Activated naive CD4-positive, alpha-beta T cell (primary cell): ENCODE measurements around the gene TMEM129.

Experiments
- DNase-seq, 4 experiments: peaks; one replicate each; lab custom pipeline; 2025; lab: John Stamatoyannopoulos, UW

TMEM129 gene

DNA sequence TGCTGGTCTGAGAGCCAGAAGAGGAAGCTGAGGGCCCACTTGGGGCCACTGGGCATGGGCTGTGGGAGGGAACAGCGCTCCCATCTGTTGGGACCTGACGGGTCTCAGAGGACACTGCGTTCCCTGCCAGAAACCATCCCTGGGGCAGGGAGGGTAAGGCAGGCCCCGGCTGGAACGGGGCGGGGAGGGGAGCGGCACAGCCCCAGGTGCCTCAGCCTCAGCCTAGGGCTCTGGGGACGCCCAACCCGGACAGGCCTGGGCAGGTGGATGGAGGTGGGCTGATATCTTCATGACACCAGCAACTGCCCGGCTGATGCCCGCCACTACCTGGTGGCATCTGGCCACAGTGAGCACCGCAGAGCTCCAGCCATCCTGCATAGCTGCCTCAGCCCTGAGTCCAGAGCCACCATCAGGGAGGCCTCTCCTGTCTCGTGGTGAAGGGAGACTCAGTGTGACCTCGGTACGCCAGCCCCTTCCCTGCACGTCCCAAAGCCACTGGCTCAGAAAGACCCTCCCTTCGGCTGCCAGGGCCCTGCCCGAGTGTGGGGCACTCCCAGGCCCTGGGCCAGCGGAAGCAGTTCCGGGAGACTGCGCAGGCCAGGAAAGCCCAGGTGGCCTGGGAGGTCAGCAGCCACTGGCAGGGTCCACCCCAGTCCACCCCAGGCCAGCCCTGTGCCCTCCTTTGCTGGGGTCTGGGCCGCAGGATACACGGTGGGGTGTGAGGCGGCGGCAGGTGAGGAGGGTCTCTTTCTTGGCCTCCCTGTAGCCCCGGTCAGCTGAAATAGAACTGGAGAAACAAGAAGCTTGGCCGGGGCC, 37.4 kb upstream of the TMEM129 start:
- DNase-seq, result no peak

DNA sequence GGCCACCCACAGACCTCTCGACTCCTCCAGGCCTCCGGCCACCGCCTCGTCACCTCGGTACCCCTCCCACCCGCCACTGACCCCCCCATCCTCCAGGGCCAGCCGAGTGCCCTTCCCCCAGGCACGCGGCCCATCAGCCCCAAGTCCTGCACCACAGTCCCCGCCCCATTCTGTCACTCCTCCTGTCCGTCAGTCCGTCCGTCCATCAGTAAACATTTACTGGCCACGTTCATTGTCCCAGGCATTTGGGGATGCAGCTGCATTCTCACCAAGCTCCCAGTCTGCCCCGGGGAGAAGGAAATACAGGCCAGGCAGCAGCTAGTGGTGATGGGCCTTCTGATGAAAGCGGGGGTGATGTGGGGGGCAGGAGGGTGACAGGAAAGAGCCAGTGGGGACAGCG, 36.7 kb upstream of the TMEM129 start:
- no peak for DNase-seq

DNA sequence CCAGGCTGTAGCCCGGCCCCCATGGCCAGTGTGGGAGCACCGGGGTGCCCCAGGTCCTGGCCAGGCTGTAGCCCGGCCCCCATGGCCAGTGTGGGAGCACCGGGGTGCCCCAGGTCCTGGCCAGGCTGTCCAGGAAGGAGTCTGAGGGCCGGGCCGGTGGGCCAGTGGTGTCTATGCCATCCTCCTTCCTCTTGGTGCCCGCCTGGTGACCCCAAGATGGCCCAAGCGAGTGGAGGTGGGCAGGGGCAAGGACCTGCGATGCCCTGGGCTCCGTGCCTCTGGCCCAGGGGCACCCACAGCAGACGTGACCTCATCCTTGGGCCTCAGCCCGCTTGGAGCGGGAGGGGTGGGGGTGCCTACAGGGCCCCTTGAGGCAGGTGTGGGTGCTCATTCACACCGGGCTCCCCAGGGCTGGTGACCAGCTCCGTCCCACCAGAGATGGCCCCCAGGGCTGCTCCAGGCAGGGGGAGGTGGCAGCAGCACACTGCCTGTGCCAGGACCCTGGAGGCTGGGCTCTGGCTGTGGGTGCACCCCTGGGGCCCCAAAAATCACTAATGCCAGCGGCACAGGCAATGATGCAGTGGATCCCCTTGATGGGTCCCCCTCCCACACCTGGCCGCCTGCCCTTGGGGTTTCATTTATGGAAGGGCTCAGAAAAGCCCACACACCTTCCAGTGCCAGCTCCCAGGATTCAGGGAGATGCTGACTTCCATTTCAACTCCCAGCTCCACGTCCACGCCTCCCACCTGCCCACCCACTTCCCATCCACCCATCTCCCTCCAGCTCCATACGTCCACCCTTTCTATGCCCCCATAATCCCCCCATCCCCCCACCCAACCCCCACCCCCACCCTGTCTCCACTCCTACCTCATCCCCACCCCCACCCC, 36.0 kb upstream of the TMEM129 start:
- no peak for DNase-seq

DNA sequence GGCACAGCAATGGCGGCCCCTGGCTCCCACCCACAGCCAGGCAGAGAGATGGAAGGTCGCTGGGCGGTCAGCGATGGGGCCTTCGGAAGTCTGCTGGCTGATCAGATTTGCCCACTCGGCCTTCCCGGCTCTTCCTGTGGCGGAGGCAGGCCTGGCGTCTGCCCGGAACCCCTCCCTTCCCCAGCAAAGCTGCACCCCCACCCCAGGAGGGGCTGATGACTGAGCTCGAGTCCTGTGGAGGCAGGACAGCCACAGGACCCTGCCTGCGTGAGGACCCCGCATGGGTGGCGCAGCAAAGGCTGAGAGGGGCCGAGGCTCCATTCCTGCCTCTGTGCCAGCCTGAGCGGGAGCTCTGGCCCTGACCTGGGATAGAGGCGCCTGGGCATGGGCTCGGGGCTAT, 35.0 kb upstream of the TMEM129 start:
- DNase-seq, result no peak

DNA sequence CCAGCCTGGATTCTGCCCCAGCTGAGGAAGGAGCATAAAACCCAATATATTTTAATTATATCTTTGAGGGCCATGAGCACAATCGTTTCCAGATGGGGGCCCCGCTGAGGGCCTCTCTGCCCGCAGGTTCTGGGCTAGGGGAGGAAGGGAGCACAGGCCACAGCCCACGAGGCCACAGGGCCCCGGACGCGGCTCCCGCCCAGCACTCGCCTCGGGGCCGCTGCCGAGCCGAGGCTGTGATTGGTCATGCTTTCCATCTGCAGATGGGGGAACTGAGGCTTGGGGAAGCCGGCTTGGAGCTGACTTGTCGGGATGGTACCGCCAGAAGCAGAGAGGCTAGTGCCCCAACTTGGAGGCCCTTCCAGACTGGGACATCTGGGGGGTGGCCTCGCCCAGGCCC, 34.2 kb upstream of the TMEM129 start:
- no peak for DNase-seq

DNA sequence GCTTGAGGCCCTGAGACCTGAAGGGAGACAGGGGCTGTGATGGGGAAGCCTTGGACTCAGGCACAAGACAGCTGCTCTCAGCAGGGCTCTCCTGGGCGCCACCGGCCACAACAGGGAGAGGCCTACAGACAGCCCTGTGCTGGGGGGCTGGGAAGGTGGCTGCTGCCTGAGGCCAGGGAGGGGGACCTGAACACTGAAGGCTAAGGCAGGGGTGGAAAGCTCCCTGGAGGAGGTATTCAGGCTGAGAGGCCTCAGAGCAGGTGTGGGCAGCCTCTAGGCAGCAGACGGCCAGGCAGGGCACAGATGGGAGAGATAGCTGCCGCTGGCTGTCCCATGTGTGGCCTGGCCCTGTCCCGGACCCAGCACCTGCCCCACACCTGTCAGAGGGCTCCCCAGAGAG, 33.2 kb upstream of the TMEM129 start:
- no peak for DNase-seq

DNA sequence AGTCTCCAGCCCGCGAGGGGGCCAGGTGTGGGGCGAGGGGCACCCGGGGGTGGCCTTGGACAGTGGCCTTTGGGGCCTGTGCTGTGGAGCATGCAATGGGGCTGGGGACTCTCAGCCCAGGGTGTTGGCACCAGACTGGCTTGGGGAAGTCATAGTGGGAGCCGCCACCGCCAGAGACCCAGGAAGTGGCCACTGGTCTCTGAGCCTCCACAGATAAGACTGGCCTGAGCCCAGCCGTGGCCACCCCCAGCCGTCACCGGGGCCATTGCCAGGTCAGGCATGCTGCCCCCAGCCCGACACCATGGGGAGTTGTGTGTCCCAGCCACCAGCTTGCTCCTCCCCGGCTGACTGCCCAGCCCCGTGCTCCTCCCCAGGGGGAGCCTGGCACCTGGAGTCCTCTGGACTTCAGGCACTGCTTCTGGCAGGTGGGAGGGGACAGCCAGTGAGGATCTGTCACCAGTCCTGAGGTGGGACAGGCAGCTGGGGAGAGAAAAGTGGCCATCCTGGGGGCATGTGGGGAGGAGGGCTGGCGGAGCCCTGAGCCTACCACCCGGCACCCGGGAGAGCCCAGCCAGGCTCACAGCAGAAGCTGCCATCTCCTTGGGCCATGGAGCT, 32.7 kb upstream of the TMEM129 start:
- DNase-seq, result no peak

DNA sequence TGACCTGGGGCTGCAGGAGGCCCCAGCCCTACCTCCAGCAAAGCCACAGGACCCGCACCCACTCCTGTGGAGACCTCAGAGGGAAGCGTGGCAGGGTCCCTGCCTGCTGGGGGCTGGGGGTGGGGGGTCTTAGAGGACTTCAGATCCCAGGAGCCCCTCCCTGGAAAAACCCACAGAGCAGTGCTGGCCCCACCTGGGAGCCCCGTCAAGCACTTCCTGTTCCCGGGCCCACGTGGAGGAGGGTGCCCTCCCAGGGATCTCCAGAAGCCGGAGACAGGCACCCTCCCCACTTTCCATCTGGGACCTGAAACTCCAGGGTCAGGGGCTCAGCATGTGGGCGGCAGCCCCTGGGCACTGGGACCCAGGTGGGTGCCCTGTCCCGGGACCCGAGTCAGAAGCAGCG, 32.2 kb upstream of the TMEM129 start:
- no peak for DNase-seq

DNA sequence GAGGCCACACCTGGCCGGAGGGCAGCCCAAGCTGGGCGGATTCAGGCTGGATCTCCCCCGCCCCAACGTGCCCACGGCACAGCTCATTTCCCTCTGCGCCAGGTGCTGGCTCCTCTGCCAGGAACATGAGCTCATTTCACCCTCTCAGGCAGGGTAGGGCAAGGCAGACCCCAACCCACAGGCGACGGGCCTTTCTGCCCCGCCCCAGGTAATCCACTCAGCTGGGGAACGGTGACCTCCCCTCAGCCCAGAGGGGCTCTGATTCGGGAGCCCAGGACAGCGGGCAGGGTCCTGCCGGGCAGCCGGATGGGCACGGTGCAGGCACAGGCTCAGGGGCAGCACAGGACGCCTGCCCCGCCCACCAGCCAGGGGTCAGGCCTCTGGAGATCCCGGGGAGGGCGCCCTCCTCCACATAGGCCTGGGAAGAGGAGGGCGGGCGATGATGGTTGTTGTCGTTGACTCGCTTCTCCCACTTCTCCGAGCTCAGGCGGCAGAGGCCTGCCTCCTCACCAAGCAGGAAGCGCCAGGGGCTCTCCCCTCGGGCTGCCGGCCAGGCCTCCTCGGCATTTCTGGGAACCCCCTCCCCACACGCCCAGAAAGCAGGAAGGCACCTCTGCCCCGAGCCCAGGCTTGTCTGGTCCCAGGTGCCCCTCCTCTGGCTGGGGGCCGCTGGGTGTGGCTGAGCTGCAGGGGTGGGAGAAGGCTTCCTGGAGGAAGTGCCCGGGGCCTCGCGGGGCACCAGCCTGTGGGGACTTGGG, 31.3 kb upstream of the TMEM129 start:
- no peak for DNase-seq

DNA sequence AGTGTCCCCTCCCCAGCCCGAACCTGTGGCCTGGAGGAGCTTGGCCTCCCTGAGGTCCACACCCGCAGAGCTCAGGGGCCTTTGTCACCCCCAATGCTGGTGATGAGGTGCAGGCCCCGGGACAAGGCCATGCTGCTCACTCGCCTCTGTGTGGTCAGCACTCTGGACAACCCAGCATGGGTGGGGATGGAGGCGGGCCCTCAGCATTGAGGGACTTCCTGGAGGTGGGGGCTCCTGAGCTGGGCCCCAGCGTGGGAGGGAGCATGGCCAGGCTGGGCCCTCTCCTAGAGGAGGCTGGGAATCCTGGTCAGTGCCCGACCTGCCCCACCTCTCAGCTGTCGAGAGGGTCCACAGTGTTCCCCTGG, 30.8 kb upstream of the TMEM129 start:
- DNase-seq, result no peak

DNA sequence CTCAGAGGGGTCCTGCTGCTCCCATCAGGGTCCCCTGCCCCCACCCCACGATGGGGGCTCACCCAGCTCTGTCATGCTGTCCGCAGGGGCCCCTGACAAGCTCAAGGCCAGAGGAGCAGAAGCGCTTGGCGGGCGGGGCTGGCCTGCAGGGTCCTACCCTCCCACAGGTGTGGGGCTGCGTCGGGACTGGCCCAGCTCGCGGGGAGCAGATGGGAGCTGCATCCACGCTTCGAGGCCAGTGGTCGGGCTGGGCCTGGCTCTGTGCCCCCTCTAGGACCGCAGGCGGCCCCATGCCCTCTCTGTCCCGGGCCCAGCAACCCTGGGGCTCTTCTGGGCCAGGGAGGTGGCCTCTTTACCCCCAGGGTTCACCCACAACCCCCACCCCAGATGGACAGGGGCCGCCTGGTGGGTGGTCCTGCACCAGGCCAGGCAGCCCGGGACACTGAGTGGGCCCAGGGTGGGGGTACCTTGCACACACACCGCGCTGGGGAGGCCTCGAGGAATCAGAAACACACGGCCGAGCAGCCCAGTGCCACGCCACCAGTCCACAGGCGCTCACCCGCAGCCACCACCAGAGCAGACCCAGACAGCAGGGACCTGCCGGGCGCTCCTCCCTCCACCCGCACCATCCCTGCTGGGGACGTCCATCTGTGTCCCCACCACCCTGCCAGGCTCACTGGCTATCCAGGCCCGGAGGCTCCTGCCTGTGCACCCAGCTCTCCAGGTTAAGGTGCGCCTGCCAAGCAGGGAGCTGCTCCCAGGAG, 30.2 kb upstream of the TMEM129 start:
- DNase-seq, result no peak

DNA sequence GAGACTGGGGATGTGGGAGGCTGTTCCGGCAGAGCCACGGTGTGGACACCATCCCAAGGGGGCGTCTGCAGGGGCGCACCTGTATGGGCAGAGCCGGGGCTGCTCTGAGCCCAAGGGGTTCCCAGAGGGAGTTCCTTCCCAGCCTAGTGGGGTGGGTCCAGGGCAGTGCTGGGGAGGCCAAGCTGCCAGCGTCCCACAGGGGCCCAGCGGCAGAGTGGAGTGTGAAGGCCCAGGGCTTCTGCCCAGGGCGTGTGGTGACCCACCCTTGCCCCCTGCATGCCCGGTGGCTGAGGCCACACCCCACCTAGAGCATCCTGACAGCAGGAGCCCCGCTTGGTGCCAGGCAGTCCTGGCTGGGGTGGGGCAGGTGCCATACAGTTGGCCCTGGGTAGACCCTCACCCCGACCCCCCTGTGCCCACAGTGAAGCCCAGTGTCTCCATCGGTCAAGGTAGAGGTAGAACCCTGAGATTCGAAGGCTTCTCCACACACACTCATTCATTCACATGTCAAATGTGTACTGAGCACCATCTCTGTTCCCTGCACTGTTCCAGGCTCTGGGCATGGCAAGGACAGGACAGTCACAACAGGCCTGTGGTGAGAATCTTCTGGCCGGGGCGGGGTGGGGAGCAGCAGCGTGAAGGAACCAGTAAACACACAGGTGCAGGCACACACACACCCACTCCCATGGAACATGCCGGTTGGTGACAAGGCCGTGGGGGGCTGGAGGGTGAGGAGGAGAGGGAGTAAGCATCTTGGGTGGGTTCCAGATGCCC, 29.4 kb upstream of the TMEM129 start:
- DNase-seq, result no peak

DNA sequence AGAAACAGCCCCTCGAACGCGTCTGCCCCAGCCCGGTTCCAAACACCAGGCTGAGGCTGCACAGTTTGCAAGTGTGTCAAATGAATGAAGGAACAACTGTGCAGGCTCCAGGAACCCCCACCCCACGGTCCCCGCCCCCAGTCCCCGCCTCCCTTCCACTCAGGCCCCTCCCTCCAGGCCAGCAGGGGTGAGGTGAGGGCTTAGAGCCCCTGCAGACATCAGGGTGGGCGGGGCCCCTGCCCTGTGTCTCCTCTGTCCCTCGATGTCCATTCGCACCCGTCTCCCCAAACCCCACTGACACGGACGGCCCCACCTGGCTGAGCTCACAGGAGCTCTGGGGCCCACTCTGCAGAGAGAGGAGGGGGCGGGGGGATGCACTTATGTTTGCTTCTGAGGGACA, 28.7 kb upstream of the TMEM129 start:
- no peak for DNase-seq

DNA sequence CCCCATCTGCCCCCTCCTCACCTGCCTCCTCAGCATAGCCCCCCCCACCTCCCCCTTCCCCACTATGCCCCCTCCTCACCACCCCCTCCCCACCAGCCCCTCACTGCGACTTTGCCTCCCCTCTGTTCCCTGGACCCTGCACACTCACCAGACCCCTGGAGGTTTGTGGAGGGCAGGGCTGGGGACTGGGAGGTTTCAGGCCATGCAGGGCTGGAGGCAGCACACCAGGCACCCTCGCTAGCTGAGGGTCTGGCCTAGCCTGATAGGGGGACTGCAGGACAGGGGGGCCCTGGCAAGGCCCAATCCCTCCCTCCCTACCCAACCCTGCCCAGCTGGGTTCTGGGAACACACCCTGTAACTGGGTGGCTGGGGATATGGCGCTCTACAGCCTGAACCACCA, 28.2 kb upstream of the TMEM129 start:
- no peak for DNase-seq

DNA sequence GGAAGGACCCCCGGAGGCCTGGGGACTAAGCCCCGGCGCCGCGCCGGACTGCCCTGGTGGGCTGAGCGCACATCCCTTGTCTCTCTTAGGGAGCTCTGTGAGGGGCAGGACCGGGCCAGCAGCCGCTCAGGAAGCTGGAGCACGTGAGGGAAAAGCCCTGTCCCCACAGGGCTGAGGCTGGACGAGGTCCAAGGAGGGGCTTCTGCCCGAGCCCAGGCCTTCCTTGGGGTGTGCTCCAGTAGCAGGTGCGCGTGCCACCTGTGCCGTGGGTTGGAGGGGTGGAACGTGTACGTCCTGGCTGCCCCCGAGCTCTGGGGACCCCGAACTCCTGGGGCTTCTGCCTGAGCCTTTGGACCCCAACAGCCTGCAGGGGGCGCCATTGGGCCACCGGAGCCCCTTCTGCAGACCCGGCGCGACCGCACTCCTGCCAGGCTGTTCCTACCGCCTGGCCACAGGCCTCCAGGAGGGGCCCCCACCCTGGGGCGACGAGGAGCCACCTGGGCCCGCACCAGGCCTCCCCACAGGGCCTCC, 27.4 kb upstream of the TMEM129 start:
- peak; percentile 57 to 76 (median 68) for DNase-seq

DNA sequence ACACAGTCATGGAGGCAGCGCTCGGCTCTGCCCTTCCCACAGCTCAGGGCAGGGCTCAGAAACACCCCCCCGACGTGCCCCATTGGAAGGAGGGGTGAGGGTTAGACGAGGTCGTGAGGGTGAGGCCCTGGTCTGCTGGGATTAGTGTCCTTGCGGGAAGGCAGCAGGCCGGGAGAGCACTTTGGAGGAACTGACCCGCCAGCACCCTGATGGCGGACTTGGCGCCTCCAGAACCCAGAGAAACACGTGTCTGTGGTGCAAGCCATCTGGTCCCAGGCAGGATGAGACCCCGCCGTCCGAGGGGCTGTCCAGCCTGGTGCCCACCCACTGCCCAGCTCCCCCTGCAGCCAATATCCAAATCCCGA, 26.5 kb upstream of the TMEM129 start:
- DNase-seq, result no peak

DNA sequence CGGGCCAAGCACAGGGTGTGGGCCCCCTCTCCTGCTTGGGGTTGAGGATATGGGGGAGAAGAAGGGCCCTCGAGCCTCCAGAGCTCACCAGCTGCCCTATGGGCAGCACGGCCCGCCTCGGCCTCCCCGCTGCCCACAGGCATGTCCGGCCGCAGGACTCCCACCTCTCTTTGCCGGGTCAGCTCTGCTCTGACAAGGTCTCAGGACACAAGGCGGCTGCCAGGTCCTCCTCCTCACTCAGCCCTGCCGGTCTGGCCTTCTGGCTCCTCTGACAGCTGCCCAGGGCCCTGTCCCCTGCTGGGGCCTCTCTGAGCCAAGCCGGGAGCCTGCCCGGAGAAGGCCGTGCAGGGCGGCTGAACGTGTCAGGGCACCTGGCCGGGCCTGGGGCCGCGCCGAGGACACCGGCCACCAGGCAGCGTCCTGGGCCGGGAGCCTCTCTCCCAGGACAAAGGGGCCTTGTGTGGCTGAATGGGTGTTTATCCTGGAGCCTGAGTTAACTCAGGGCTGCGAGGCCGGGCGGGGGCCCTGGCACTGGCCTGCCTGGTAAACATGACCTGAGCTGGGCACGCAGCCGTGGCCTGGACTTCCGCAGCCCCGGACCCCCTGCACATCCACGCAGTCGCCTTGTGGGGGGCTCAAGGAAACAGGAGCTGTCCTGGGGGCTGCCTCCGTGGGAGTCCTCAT, 25.9 kb upstream of the TMEM129 start:
- DNase-seq, result no peak

DNA sequence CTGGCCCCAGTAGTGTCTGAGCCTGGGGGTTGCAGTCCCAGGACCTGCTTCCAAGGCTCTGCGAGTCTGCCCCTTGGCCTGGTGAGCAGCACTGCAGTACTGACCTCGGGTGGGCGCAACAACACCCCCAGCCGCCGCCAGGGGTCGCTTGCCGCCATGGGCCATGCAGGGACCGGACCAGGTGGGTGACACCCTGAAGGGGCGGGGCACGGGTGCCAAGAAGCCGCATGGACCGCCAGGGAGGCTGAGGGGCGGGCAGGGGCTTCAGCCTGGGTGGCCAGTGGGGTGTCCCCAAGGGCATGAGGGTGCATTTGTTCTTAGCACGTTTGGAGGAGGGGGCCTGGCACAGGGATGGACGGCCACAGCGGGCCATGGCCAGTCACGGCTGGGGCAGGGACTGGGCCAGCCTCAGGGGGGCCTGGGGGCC, 25.2 kb upstream of the TMEM129 start:
- peak; percentile 39 to 73 (median 65) for DNase-seq

DNA sequence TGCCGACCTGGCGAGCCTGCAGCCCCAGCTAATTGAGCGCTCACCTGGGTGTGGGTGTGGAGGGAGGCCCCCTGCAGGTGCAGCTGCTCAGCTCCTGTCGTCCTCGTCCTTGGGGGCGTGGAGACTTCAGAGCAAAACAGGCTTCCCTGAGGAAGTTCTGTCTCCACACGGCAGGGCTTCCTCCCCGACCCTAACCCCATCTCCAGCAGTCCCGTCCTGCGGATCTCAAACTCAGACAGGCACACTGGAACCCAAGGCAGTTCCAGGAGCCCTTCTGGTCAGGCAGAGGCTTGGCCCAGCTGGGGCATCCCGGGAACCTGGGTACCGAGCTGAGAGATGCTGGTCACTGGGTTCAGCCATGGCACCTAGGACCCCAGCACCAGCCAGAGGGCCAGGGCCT, 24.6 kb upstream of the TMEM129 start:
- DNase-seq, result no peak

DNA sequence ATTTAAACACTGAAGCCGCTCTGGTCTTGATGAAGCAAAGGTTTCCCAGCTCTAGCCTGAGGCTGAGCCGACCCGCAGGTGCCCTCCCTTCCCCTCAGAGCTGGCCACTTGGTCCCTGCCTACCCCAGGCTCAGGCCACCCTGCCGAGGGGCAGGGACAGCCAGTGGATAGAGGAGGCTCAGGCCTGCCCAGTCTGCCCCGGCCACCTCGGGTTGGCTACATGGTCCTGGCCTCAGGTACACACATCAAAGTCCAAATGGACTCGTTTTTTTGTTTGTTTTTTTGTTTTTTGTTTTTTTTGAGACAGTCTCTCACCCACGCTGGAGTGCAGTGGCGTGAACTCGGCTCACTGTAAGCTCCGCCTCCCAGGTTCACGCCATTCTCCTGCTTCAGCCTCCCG, 24.0 kb upstream of the TMEM129 start:
- DNase-seq, result no peak
